SH-SY5Y (cell line): ENCODE results near the gene MAL.

Experiments used
- GATA2 ChIP-seq: IDR thresholded peaks from 2 replicates; pipeline ENCODE4 v1.6.1; 2011; ENCODE audit warnings: mild to moderate bottlenecking, low read depth, low read length
- GATA3 ChIP-seq: IDR thresholded peaks from 2 replicates; pipeline ENCODE4 v1.6.1; 2011; ENCODE audit warnings: low read depth, mild to moderate bottlenecking, low read length, moderate library complexity

DNA sequence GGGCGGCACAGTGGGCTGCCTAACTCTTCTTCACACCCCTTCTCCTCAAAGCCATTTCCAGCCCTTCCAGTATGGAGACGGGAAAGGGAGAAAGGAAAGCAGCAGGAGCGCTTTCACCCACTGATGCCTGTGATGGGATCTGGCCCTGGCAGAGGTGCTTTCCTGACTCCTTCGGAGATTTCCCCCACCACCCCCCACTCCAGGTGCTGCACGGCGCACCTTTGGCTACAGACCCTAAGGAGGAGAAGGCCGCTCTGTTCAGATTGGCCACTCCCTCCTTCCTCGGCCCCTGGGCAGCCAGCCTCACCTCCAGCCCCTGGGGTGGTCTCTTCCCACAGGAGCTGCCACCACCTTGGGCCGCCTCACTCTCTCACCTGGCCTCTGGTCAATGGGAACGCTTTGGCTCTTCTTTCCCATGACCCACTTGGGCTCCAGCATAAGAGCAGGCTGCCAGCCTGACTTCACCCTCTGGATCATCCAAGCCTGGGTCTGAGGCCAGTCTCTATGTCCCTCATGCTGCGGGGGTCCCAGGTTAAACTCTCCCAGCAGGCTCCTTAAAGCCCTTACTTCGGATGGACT lies 18.4 kb upstream of the MAL start:
- TF ChIP-seq GATA2 = no peak
- no peak for TF ChIP-seq GATA3
